ENCODE measurements around the gene HRC.

DNA sequence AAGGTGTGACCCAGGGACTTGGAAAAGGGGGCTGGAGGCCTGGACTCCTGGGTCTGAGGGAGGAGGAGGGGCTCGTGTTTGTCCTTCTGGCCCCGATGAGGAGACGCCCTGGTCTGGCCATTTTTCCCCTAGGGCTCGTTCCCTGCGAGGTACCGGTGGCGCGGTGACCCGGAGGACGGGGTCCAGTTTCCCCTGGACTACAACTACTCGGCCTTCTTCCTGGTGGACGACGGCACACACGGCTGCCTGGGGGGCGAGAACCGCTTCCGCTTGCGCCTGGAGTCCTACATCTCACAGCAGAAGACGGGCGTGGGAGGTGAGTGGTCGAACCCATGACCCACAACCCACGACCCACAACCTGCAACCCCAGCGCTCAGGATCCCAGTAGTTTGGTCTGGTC, 13.2 kb upstream of the HRC start:
- TF ChIP-seq, protein P1, sequence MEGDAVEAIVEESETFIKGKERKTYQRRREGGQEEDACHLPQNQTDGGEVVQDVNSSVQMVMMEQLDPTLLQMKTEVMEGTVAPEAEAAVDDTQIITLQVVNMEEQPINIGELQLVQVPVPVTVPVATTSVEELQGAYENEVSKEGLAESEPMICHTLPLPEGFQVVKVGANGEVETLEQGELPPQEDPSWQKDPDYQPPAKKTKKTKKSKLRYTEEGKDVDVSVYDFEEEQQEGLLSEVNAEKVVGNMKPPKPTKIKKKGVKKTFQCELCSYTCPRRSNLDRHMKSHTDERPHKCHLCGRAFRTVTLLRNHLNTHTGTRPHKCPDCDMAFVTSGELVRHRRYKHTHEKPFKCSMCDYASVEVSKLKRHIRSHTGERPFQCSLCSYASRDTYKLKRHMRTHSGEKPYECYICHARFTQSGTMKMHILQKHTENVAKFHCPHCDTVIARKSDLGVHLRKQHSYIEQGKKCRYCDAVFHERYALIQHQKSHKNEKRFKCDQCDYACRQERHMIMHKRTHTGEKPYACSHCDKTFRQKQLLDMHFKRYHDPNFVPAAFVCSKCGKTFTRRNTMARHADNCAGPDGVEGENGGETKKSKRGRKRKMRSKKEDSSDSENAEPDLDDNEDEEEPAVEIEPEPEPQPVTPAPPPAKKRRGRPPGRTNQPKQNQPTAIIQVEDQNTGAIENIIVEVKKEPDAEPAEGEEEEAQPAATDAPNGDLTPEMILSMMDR (conservative IDR thresholded peaks at IDR 0.05) = no peak
- no peak for TF ChIP-seq EZH2 (IDR thresholded peaks at IDR 0.05; ENCODE audit: low read depth)
